OCI-M2 (cell line): Measurements from ENCODE around the gene MELTF.

Experiments
- DNase-seq: peaks from one replicate; lab custom pipeline; 2025; ENCODE audit not compliant: unreplicated experiment; lab: John Stamatoyannopoulos, UW

MELTF gene

DNA sequence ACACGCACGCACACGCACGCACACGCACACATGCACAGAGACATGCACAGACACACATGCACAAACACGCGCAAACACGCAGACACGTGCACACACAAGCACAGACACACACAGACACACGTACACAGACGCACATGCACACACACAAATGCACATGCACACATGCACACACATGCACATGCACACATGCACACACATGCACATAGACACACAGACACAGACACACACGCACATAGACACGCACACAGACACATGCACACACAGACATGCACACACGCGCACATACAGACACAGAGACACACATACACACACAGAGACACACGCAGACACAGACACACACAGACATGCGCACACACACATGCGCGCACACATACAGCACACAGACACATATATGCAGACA is 34.6 kb downstream of the MELTF start:
- no peak for DNase-seq

DNA sequence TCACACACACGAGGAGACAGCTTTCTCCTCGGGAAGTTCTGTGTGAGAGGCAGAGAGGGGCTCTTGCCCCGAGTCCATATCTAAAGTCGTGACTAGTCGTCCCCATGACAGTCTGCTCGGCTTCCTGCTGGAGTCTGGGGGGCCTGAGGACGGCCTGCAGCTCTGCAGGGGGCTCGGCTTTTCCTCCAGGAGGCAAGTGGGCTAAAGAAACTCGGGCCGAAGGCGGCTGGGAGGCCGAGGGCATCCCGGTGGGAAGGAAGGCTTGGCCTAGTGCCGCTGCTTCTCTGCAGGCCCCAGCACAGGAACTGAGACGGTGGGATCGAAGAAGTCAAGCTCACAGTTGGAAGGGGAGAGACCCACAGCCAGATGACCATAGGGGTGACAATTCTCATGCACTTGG is 35.6 kb downstream of the MELTF start:
- DNase-seq, result no peak

DNA sequence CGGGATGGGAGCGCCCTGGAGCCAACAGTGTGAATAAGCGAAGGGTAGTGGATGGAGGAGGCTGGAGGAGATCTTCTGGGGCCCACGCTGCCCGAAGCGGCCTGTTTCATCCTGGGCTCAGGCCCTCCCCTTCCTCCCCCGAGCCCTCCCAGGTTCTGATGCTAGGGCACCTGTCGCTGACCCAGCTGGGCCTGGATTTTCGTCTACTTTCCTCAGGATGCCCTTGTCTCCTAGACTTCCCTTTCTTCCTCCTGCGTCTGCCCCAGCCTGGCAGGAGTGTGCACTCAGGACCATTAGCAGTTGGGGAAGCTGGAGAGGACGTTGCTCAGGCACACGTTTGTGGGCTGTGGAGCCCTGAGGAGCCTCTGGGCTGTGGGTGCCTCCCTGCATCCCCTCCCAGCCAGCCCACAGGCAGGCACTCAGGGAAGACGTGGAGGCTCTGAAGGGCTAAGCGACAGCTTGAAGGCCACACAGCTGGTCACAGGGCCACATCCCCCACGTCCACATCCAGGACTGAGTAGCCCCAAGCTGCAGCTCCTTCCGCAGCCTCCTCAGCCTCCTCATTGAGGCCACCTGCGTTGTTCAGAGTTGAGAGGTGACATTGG is 37.1 kb downstream of the MELTF start:
- DNase-seq, result no peak

DNA sequence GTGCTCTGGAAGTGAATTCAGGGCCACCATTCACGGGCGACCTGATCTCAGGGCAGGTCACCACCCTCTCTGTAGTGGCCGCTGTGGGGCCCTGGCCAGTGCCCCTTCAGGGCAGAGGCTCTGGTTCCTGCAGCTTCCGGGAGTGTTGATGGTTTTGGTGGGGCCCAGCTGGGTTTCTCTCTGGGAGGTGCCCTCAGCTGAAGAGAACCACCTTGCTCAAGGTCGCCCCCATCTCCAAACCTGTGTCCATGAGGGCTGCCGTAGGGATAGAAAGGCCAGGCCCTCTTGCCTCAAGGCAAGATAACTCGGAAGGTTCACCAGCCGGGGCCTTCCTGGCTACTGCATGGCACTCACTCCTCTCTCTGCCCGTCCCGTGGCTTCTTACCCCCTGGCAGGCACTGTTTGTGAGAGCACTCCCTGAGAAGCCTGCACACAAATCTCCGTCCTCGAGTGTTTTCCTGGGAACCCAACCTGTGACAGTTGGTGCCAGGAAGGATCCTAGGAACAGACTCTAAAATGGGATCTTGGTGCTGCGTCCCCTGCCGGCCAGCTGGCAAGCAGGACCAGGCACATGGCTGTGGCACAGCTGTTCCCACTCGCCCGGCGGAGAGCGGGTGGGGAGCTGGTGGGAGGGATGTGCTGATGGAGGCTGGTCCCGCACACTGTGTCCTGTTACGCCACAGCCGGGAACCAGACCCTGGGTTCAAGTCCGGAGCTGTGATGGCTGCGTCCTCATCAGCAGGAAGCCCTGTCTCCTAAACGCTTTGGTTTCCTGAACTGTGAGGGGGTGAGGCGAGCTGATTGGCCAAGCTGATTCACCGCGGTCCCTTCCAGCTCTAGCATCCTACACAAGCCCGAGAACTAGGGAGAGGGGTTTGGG is 37.8 kb downstream of the MELTF start:
- DNase-seq, result no peak

DNA sequence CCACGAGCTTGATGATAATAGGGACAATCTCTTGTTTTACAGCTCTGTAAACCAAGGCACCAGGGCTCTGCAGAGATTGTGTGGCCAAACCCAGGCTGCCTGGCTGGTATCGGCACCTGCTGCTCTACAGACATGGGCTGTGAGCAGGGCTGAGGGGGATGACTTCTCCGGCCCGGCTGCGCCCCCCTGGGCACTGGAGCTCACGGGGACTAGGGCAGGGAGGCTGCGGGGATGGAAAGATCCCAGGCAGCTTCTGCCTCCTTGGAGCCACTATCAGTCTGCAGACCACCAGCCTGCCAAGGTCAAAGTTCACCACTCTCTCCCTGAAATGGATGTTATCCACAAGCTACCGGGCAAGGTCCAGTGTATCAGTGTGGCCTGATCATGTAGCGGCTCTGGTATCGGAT is 39.0 kb downstream of the MELTF start:
- DNase-seq, result no peak

DNA sequence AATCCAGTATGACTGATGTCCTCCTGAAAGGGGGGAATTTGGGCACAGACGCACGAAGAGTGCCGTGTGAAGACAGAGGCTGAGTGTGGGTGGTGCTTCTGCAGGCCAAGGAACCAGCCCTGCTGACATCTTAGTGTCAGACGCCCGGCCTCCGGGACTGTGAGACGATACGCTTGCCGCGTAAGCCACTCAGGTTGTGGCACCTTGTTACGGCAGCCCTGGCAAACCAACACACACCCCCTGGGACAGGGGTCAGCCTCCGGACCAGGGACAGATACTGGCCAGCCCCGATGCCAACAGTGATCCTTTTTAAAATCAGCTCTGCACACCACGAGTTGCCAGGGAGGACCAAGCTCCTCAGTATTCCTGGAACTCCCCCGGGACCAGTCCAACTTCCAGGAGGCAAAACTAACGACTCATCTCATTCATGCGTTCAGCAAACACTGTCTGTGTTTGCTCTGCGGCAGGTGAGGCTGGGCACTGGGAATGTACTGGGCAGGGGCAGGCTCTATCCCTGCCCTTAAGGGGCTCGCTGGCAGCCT is 39.8 kb downstream of the MELTF start:
- DNase-seq, result no peak

DNA sequence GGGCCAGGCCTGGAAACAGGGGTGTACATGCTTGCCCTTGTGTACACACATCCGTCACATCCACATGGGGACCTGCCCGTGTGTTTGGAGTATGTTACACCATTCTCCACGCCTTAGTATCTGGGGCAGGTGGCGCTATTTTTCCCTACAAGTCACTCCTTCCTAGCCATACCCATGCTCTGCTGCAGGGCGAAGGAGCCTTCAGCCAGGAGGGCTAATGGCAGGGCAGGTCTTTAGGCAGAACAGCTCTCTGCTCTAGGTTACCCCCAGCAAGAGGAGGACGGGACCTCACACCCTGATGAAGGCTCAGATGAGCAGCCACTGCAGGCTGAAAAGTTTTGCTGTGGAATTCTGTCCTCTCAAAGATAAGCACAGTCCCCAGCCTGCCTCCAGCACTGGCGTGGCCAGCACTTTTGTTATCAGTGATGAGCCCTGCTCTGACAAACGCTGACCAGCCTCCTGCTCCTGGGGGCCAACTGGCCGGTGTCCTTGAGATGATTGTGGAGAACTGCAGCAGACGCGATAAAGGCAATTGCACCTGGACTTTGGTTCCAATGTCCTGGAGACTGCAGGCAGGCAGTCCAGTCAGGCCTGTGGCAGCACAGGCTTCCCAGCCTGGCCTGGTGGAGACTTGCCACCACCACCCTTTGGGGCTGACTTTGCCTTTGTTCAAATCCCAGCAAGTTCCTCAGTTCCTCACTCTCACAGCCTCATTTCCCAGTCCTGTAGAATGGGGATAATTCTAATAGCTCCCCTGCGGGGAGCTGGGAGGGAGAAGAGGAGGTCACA is 41.2 kb downstream of the MELTF start:
- peak; percentile 22 for DNase-seq

DNA sequence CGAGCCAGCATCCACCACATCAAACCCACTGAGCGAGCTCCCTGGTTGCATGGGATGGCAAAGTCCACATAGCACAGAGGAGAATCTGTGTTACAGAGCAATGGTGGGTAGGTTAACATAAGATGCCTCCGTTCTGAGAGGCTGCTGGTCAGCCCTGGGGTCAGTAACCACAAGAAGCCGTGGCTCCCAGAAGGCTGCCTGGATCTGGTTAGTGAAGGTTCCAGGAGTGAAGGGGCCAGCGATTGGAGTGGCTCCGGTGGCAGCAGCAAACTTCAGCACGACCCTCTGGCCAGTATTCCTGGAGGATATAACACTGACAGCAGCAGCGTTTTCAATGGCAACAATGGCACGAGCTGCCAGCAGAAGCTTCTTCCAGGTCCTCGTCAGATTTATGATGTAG is 42.6 kb downstream of the MELTF start:
- no peak for DNase-seq

DNA sequence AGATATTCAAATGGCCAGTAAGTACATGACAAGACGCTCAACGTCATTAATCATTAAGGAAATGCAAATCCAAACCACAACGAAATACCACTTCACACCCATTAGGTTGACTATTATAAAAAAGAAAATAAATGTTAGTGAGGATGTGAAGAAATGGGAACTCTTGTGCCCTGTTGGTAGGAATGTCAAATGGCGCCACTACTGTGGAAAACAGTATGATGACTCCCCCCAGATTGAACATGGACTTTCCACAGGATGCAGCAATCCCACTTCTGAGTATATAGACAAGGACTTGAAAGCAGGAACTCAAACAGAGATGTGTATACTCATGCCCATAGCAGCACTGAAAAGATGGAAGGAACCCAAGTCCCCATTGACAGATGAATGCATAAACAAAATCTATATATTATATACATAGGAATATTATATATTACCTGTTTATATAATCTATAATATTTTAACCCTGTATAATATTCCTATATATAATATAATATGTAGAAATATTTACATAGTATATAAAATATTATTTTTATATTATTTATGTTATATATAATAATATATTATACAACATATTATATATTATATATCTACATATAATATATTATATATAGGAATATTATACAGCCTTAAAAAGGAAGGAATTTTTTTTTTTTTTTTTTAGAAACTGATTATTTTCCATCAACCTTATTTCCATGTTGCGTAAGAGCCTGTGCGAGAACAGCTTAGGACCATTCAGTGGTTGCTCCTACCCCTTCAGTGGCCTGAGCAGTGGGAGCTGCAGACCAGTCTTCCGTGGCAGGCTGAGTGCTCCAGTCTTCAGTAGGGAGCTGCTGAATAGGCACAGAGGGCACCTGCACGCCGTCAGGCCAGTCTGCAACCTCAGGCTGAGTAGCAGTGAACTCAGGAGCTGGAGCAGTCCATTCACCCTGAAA is 43.4 kb downstream of the MELTF start:
- DNase-seq, result no peak

DNA sequence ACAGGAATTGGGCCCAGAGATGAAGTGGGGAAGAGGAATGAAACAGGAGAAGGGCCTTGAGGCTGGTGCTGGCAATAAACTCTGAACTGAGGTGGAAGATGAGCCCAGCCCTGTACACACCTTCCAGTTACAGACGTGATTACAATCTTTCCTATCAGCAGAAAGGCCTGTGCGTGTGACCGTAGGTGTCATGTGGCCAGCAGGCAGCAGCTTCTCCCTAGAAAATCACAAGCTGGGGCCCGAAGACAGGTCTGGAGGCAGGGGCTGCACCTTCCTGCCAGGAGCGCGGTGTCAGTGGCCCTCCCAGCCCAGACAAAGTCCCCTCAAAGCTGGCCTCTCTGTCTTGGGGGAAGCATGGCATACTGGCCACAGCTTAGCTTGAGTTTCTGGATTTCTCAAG is 44.3 kb downstream of the MELTF start:
- DNase-seq, result no peak

DNA sequence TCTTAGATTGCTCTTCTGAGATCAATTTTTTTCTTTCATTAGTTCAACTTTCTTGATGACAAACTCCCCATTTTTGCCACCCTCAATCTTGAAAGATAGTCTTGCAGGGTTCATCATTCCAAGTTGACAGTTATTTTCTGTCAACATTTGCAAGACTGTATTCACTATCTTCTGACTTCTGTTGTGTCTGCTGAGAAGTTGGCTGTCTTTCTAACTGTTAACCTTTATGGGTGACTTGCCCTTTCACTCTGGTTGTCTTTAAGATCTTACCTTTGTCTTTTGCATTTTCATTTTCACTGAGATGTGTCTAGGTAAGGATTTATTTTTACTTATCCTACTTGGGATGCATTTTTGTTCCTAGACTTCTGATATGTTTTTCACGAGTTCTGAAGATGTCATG is 46.4 kb downstream of the MELTF start:
- DNase-seq, result no peak

DNA sequence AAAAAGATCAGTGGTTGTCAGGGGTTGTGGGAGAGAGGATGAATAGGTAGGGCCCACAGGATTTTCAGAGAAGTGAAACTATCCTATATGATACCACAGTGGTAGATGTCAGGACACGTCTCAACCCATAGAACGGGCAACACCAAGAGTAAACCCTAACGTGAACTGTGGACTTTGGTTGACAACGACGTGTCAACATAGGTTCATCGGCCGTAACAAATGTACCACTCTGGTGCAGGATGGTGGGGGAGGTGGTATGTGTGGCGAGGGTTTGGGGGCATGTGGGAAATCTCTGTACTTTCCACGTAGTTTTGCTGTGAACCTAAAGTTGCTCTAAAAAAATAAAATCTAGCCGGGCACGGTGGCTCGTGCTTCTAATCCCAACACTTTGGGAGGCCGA is 48.0 kb downstream of the MELTF start:
- DNase-seq, result no peak

DNA sequence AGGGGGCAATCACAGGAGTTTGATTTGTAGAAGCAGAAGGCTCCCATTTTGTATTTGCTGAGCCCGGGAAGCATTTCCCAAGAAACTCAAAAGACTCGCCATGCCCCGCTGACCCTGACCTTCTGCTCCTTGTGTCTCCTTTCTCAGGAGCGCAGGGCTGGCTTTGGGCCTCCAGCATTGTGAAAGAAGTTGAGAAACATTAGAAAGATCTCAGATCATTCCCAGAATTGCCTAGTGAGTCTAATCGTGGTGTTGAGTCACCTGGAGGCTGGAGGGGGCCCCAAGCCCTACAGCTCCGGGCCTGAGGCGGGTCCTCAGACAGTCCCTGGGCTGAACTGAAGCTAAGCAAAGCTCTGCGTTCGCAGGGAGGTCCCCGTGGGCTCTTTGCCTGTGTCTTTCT is 50.1 kb downstream of the MELTF start:
- no peak for DNase-seq

DNA sequence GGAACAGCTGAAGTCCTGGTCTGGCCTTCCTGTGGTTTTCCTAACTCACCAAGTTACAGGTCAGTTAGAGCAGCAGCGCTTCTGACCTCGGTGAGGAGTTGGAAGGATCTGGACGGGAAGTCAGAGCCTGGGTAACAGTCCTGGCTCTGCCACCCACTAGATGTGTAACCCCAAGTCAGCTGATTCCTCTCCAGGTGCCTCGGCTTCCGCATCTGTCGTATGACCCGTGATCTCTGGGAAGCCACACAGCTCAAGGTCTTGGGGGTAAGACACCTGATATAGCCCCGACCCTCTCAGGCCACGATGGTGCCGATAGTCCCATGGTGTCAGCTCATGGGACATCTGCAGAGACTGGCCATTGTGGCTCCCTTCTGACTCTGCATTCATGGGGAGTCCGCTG is 52.7 kb downstream of the MELTF start:
- DNase-seq, result no peak

DNA sequence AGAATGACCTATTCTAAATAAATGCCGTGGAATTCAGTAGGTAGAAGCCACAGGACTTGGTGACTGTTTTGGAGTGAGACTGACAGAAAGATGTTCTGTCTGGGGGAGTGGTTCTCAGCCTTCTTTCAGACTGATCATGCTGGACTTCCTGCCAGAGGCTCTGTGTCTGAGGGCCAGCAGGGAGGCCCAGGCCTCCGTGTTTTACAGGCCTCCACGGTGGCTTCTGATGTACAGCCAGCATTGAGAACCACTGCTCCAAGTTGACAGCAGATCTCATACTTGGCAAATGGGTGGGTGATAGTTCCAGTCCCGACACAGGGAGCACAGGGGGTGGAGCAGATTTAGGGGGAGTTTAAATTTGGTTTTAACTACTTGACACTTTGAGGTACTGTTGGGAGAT is 54.3 kb downstream of the MELTF start:
- DNase-seq, result no peak

DNA sequence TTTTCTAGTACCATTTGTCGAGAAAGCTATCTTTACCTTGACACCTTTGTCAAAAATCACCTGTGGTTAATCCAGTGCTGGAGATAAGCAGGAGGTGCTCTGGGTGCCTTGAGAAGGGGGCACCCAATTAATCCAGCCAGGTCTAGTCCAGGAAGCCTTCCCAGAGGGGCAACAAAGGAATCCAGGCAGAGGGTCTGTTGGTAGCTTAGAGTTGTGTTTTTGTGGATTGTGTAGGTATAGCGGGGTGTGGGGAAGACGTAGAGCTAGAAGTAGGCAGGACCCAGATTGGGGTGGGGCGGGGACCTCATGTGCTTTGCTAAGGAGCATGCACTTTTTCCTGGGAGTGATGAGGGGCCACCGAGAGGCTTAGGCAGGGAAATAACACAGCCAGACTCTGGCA is 55.0 kb downstream of the MELTF start:
- DNase-seq, result no peak

DNA sequence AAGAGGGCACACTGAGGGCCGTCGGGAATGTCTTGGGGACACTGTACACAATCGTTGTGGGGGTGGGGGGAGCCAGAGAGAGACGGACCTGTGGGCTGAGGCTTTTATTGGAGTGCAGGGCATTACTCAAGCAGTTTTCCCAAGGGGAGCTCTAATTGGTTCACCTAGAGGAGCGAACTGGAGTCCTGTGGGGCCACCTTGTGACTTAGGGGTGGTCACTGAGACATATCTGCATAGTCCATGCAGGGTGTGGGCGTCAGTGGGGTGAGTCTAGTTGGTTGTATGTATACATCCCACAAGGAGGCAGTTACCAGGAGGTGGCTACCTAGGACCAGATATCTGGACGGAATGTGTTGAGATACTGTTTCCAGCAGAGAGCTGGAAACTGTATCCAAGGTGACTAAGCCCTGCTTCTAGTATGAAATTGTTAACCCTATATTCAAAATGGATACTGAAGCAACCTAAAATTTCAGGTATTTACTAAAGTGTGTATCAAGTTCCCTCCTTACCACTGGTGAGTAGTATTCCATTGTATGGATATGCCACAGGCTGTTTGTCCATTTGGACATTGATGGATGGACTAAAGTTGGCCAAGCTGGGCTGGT is 58.4 kb downstream of the MELTF start:
- DNase-seq, result no peak

DNA sequence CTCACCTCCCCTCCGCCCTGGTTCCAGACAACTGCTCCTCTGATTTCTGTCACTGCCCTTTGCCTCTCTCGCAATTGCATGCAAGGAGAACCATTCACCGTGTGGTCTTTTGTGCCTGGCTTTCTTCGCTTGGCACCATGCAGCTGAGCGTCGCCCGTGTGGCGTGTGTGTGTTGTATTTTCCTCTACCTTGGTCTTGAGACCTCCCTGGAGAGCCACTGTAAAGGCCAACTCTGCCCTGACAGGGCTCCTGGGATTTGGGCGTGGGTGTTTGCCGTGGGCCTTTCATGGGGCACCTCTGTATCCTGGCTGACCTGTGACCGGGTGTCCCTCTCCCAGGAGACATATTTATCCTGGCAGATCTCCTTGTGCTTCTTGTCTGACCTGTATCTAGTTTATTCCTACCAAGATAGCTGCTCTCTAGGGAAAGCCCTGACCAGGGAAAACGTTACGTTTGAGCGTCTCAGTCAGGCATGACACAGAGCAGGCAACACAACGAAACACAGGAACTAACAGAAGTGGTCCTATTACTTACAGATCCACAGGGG is 59.0 kb downstream of the MELTF start:
- no peak for DNase-seq

DNA sequence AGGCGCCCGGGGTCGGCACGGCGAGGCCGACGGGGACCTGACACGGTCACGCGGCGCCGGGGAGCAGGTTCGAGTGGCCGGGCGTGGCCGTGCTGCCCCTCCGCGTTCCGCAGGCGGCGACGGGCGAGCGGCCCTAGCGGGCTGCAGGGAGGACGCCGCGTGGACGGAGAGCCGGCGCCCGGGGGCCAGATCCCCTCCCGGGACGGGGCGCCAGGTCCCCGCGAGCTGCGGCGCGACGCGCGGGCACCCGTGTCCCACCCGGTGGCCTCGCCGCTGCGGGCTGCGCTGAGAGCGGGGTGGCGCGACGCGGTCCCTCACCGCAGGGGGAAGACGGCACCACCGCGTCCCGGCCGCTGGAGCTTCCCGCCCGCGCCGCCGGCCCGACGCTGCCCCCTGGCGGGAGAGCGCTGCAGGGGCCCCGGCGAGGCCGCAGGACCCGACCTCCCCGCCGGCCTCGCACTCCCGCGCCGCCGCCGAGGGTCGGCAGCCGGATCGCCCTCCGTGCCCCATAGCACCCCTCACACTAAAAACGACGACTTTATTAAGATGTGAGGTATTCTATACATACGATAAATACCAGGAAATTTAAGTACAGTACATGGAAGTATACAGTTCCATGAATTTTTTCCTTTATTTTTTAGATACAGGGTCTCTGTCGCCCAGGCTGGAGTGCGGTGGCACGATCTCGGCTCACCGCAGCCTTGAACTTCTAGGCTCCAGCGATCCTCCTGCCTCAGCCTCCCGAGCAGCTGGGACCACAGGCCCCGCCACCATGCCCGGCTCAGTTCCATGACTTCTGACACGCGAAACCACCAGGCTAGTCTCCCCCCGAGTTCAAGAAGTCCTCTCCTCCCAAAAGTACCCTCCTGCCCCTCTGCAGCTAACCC is 59.7 kb downstream of the MELTF start:
- no peak for DNase-seq
